ENCODE measurements around the gene ASCC1. TPM values are rescaled to one million over a fixed set of nuclear protein-coding genes. Genes with fewer than 3 reads are reported as not detected.

ASCC1 gene
- total and polyA plus RNA-seq, 2 donors (not counting 3 experiments of a cell fraction or from before 2014, with no cell fraction given) = 16.0 to 24.9 TPM

- H3K4me3 ChIP-seq (replicated peaks in 1 of 3; ENCODE audit: insufficient read depth in 1 of 3, low read depth in 1 of 3, low read length in 3 of 3) = no peak overlapping the region
- no peak overlapping the region for H3K9ac ChIP-seq (replicated peaks; ENCODE audit: extremely low read depth, insufficient read depth, low read length)
- no peaks in the 10 kb centered on the region for H3K79me2 ChIP-seq (ENCODE audit: control insufficient read depth, insufficient read depth, low read length)
- no peaks in the 10 kb centered on the region for H3K9me3 ChIP-seq (replicated peaks; ENCODE audit: control insufficient read depth, insufficient read depth, low read length)
- H3K4me2 ChIP-seq (ENCODE audit: insufficient read depth, low read length) = no peak overlapping the region
- DNase-seq (ENCODE audit: low read depth, low spot score) (no peak), FAIRE-seq (no peak)
- ChIA-PET CTCF (interaction anchor here (1.0 to 1.2 kb wide), 2 partner anchors 45 to 197 kb away, joined by 3 read pairs; no protein-coding TSS in a partner anchor), POLR2A (interaction anchor here (1.3 kb wide), 1 partner anchor 238 kb away, joined by 3 read pairs; no protein-coding TSS in a partner anchor)
- H2AFZ ChIP-seq (ENCODE audit: low read depth, low read length) = no peak overlapping the region
- H3K36me3 ChIP-seq (ENCODE audit: control insufficient read depth in 2 of 2, extremely low read depth in 1 of 2, insufficient read depth in 2 of 2, low read length in 2 of 2) = no peaks in the 10 kb centered on the region
- H3K4me1 ChIP-seq (ENCODE audit: control insufficient read depth, extremely low read depth, insufficient read depth, low read length) = peaks cover 24% of the 10 kb centered on the region
- no peak overlapping the region for H3K27ac ChIP-seq (ENCODE audit: insufficient read depth, low read depth, low read length)
- no peaks in the 10 kb centered on the region for H3K9me1 ChIP-seq (replicated peaks; ENCODE audit: control insufficient read depth, extremely low read depth, insufficient read depth, low read length)
- dilution Hi-C loops (cut with MboI; ENCODE audit: extremely low pct_ligation_motif_present, low sequenced_read_pairs) (no loop called here), intact Hi-C loops (cut with micrococcal nuclease) (no loop called here)
- no TSS peak for BruUV-seq (replicated peaks)
- TF ChIP-seq GATA2 (IDR thresholded peaks at IDR 0.05; ENCODE audit: insufficient read depth, insufficient read length, low read depth, low read length) = no peak
- peaks cover 6% of the 10 kb centered on the region in 2 experiments for H3K27me3 ChIP-seq (ENCODE audit: control insufficient read depth in 2 of 2, insufficient read depth in 2 of 2, low read length in 2 of 2)
- H4K20me1 ChIP-seq (replicated peaks; ENCODE audit: control insufficient read depth, extremely low read depth, insufficient read depth, low read length) = no peaks in the 10 kb centered on the region
These were observed 122.6 kb downstream of the ASCC1 start for GRCh38 chr10:72093450-72093849.

- Histone ChIP-seq H3K4me3 (replicated peaks in 1 of 3; ENCODE audit: insufficient read depth in 1 of 3, low read depth in 1 of 3, low read length in 3 of 3) (no peak overlapping the region), H3K4me1 (ENCODE audit: control insufficient read depth, extremely low read depth, insufficient read depth, low read length) (peaks cover 23% of the 10 kb centered on the region), H3K9ac (replicated peaks; ENCODE audit: extremely low read depth, insufficient read depth, low read length) (no peak overlapping the region), H2AFZ (ENCODE audit: low read depth, low read length) (no peak overlapping the region), H4K20me1 (replicated peaks; ENCODE audit: control insufficient read depth, extremely low read depth, insufficient read depth, low read length) (no peaks in the 10 kb centered on the region), H3K9me3 (replicated peaks; ENCODE audit: control insufficient read depth, insufficient read depth, low read length) (no peaks in the 10 kb centered on the region), H3K4me2 (ENCODE audit: insufficient read depth, low read length) (no peak overlapping the region), H3K36me3 (ENCODE audit: control insufficient read depth in 2 of 2, extremely low read depth in 1 of 2, insufficient read depth in 2 of 2, low read length in 2 of 2) (no peaks in the 10 kb centered on the region), H3K27me3 (ENCODE audit: control insufficient read depth in 2 of 2, insufficient read depth in 2 of 2, low read length in 2 of 2) (peaks cover 10 to 11% of the 10 kb centered on the region in 2 experiments), H3K79me2 (ENCODE audit: control insufficient read depth, insufficient read depth, low read length) (no peaks in the 10 kb centered on the region), H3K9me1 (replicated peaks; ENCODE audit: control insufficient read depth, extremely low read depth, insufficient read depth, low read length) (no peaks in the 10 kb centered on the region), H3K27ac (ENCODE audit: insufficient read depth, low read depth, low read length) (no peak overlapping the region)
- dilution Hi-C loops (cut with MboI; ENCODE audit: extremely low pct_ligation_motif_present, low sequenced_read_pairs) (no loop called here), intact Hi-C loops (cut with micrococcal nuclease) (no loop called here)
- BruUV-seq (replicated peaks) = no TSS peak
- DNase-seq (ENCODE audit: low read depth, low spot score) = no peak
- ChIA-PET CTCF (interaction anchor here (1.2 kb wide), 1 partner anchor 44 kb away, joined by 3 read pairs; no protein-coding TSS in a partner anchor), POLR2A (interaction anchor here (1.3 kb wide), 1 partner anchor 239 kb away, joined by 3 read pairs; no protein-coding TSS in a partner anchor)
- TF ChIP-seq POLR2AphosphoS5 (IDR thresholded peaks at IDR 0.05; ENCODE audit: insufficient read depth, low read depth, low read length) (no peak), GATA2 (IDR thresholded peaks at IDR 0.05; ENCODE audit: insufficient read depth, insufficient read length, low read depth, low read length) (no peak), MYC (IDR thresholded peaks at IDR 0.05; ENCODE audit: low read depth, low read length) (no peak), MAX (IDR thresholded peaks at IDR 0.05; ENCODE audit: insufficient read depth, insufficient read length) (no peak), CTCF (IDR thresholded peaks at IDR 0.05; ENCODE audit: extremely low read depth in 1 of 2, insufficient read depth in 1 of 2, low read depth in 1 of 2, low read length in 2 of 2) (no peak), JUN (IDR thresholded peaks at IDR 0.05; ENCODE audit: borderline replicate concordance, insufficient read depth, insufficient read length, low read depth) (no peak), EZH2 (IDR thresholded peaks at IDR 0.05; ENCODE audit: borderline replicate concordance, low read depth, low read length, severe bottlenecking) (no peak), POLR2A (IDR thresholded peaks at IDR 0.05; ENCODE audit: low read depth, low read length) (no peak), FOS (IDR thresholded peaks at IDR 0.05; ENCODE audit: borderline replicate concordance, insufficient read depth, low read length) (no peak)
- no peak for FAIRE-seq
These were observed 123.1 kb downstream of the ASCC1 start for GRCh38 chr10:72092987-72093386.
